ENCODE results near the gene SLC6A9.
A peak's percentile ranks its signal among the peaks of the same experiment; 100 is the strongest.

Gene SLC6A9

DNA sequence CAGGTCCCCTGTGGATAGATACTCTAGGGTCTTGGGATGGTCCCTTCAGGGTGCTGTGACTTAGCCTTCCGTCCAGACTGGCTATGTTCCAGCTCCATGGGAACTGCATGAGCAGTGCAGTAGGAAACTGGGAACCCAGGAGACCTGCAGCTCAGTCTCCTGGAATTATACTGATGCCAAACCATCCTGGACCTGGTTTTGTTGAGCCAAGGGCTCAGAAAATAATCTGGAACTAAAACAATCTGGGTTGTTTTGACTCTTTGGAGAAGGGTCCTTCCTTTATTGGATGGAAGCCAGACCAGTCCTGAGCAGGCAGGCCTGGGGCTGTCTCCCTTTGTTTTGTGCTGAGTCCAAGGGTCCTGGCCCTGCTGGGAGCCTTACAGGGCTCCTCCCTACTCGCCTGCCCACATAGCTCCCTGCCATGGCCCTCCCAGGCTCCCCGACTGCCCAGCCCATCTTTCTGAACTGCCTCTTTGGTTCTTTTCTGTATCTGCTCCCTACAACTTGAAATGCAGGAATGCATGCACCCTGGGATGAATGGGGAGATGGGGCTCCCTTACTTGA is 83.3 kb downstream of the SLC6A9 start:
- peak overlapping the region; percentile 95 for H3K4me3 ChIP-seq (ENCODE audit: low read depth, low read length)
- TF ChIP-seq, protein P1, sequence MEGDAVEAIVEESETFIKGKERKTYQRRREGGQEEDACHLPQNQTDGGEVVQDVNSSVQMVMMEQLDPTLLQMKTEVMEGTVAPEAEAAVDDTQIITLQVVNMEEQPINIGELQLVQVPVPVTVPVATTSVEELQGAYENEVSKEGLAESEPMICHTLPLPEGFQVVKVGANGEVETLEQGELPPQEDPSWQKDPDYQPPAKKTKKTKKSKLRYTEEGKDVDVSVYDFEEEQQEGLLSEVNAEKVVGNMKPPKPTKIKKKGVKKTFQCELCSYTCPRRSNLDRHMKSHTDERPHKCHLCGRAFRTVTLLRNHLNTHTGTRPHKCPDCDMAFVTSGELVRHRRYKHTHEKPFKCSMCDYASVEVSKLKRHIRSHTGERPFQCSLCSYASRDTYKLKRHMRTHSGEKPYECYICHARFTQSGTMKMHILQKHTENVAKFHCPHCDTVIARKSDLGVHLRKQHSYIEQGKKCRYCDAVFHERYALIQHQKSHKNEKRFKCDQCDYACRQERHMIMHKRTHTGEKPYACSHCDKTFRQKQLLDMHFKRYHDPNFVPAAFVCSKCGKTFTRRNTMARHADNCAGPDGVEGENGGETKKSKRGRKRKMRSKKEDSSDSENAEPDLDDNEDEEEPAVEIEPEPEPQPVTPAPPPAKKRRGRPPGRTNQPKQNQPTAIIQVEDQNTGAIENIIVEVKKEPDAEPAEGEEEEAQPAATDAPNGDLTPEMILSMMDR (IDR thresholded peaks at IDR 0.05; ENCODE audit: borderline replicate concordance, insufficient read depth, low read depth, low read length): no peak

GRCh38 chr1:43947061-43947873 is 84.0 kb downstream of the SLC6A9 start:
- TF ChIP-seq, protein P1 (IDR thresholded peaks at IDR 0.05; ENCODE audit: borderline replicate concordance, insufficient read depth, low read depth, low read length): no peak
- H3K4me3 ChIP-seq (ENCODE audit: low read depth, low read length): peak overlapping the region; percentile 95

All from GM12875 (cell line).